GM18498 (cell line): ENCODE measurements around the gene ATP6V1E1.

Experiments
- ATAC-seq: cut with Tn5 transposase; IDR thresholded peaks from one replicate; pipeline ENCODE4 v1.9.1; 2021; ENCODE audit warnings: mild to moderate bottlenecking, moderate library complexity; ENCODE audit not compliant: unreplicated experiment

Gene ATP6V1E1

GRCh38 chr22:17634696-17635095, 6.1 kb upstream of the ATP6V1E1 start:
- ATAC-seq: no peak

- no peak for ATAC-seq
Measured at GRCh38 chr22:17633998-17634323, 5.4 kb upstream of the ATP6V1E1 start.

- no peak for ATAC-seq
Measured at GRCh38 chr22:17633217-17633997, 4.9 kb upstream of the ATP6V1E1 start.

- no peak for ATAC-seq
Measured at GRCh38 chr22:17631076-17631565, 2.6 kb upstream of the ATP6V1E1 start.

- no peak for ATAC-seq
Measured at GRCh38 chr22:17629641-17630040, 1.1 kb upstream of the ATP6V1E1 start.

- no peak for ATAC-seq
Measured at GRCh38 chr22:17629173-17629489, 582 bp upstream of the ATP6V1E1 start.

- ATAC-seq: no peak
Measured at GRCh38 chr22:17627961-17628405, 566 bp downstream of the ATP6V1E1 start.

GRCh38 chr22:17613280-17613679, 15.3 kb downstream of the ATP6V1E1 start:
- ATAC-seq: no peak

GRCh38 chr22:17612057-17612456, 16.5 kb downstream of the ATP6V1E1 start:
- ATAC-seq: no peak

GRCh38 chr22:17607891-17608521, 20.5 kb downstream of the ATP6V1E1 start:
- ATAC-seq: no peak

- no peak for ATAC-seq
Measured at GRCh38 chr22:17606496-17606895, 22.1 kb downstream of the ATP6V1E1 start.

- no peak for ATAC-seq
Measured at GRCh38 chr22:17603668-17604067, 24.9 kb downstream of the ATP6V1E1 start.

GRCh38 chr22:17601031-17601430, 27.5 kb downstream of the ATP6V1E1 start:
- ATAC-seq: no peak

GRCh38 chr22:17598318-17598717, 30.2 kb downstream of the ATP6V1E1 start:
- ATAC-seq: no peak

GRCh38 chr22:17597217-17597616, 31.3 kb downstream of the ATP6V1E1 start:
- no peak for ATAC-seq

GRCh38 chr22:17596226-17596625, 32.3 kb downstream of the ATP6V1E1 start:
- ATAC-seq: no peak

- ATAC-seq: no peak
Measured at GRCh38 chr22:17592201-17592600, 36.3 kb downstream of the ATP6V1E1 start.

GRCh38 chr22:17590586-17590985, 38.0 kb downstream of the ATP6V1E1 start:
- ATAC-seq: no peak

GRCh38 chr22:17589810-17590375, 38.7 kb downstream of the ATP6V1E1 start:
- no peak for ATAC-seq

GRCh38 chr22:17588606-17589005, 39.9 kb downstream of the ATP6V1E1 start:
- no peak for ATAC-seq

GRCh38 chr22:17587629-17588028, 40.9 kb downstream of the ATP6V1E1 start:
- ATAC-seq: no peak

- no peak for ATAC-seq
Measured at GRCh38 chr22:17586831-17587440, 41.6 kb downstream of the ATP6V1E1 start.
